Endothelial cell of umbilical vein (primary cell): ENCODE data around the gene PTPRK.

ENCODE experiments used
- EZH2 ChIP-seq: IDR thresholded peaks from 2 replicates; pipeline ENCODE4 v1.6.1; 2012; ENCODE audit warnings: borderline replicate concordance, low read depth, mild to moderate bottlenecking, moderate library complexity, low read length, inconsistent platforms; ENCODE audit not compliant: severe bottlenecking
- FOS ChIP-seq: IDR thresholded peaks from 2 replicates; pipeline ENCODE4 v1.6.1; 2011; ENCODE audit warnings: mild to moderate bottlenecking, low read length, moderate library complexity, borderline replicate concordance; ENCODE audit not compliant: insufficient read depth
- POLR2A ChIP-seq: IDR thresholded peaks from 2 replicates; pipeline ENCODE4 v1.6.1; 2012; ENCODE audit warnings: low read depth, mild to moderate bottlenecking, control low read depth, low read length
- TF ChIP-seq, protein P1 (sequence below), 2 donors: IDR thresholded peaks; 1 replicate in 1 of 2; 2 replicates in 1 of 2; pipeline ENCODE4 v1.5.1; 2011; ENCODE audit warnings: low read length in 2 of 2, mild to moderate bottlenecking in 2 of 2, moderate library complexity in 2 of 2, control low read depth in 1 of 2, inconsistent platforms in 1 of 2, low read depth in 1 of 2; ENCODE audit not compliant: insufficient read depth in 1 of 2; ENCODE audit errors: extremely low read depth in 1 of 2
- TF ChIP-seq, protein P2 (sequence below): IDR thresholded peaks from 2 replicates; pipeline ENCODE4 v1.6.1; 2011; ENCODE audit not compliant: insufficient read depth, insufficient read length

DNA sequence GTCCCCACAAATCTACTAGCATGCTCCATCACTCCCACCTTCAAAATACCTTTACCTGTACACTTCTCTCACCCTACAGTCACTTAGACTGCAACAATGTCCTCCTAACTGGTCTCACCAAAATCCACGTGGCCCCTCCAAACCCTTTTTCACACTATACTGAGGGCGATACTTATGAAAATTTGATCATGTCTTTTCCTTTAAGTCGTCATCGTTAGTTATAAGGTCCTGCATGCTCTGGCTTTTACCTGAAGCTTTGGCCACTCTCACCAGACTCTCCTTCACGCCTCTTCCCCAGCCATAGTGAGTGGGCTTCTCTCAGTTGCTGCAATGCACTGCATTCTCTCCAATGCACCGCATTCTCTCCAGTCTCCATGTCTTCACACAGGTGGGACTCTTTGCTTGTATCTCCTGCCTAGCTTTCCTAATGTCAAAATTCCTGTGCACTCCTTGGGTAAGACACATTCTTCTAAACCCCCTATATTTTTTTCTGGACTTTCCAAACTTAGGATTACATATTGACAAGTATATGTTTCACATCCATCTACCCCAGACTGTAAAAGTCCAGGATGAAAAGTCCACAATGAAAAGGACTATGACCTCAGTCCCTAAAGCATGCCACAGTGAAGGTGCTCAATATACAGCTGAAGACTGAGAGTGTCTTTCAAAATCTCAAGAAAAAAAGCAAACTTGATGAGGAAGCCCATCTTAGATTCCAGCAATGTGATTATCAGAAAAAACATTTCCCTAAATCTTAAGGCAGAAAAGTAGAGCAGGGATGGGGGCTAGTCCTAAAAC lies 24.7 kb downstream of the PTPRK start:
- TF ChIP-seq, protein P1, sequence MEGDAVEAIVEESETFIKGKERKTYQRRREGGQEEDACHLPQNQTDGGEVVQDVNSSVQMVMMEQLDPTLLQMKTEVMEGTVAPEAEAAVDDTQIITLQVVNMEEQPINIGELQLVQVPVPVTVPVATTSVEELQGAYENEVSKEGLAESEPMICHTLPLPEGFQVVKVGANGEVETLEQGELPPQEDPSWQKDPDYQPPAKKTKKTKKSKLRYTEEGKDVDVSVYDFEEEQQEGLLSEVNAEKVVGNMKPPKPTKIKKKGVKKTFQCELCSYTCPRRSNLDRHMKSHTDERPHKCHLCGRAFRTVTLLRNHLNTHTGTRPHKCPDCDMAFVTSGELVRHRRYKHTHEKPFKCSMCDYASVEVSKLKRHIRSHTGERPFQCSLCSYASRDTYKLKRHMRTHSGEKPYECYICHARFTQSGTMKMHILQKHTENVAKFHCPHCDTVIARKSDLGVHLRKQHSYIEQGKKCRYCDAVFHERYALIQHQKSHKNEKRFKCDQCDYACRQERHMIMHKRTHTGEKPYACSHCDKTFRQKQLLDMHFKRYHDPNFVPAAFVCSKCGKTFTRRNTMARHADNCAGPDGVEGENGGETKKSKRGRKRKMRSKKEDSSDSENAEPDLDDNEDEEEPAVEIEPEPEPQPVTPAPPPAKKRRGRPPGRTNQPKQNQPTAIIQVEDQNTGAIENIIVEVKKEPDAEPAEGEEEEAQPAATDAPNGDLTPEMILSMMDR (IDR thresholded peaks at IDR 0.05; ENCODE audit: extremely low read depth in 1 of 2, insufficient read depth in 1 of 2, low read depth in 1 of 2, low read length in 2 of 2): no peak
- no peak for TF ChIP-seq POLR2A
- TF ChIP-seq FOS: no peak
- no peak for TF ChIP-seq EZH2
- TF ChIP-seq, protein P2, sequence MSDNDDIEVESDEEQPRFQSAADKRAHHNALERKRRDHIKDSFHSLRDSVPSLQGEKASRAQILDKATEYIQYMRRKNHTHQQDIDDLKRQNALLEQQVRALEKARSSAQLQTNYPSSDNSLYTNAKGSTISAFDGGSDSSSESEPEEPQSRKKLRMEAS: no peak
